ENCODE data around the gene KANTR. TPM values are rescaled to one million over a fixed set of nuclear protein-coding genes. Genes with fewer than 3 reads are reported as not detected.

Gene KANTR
- total and polyA plus RNA-seq, 9 of the 15 experiments (the other 6 are each of a cell fraction or from before 2014, with no cell fraction given) = 1.0 to 5.7 (median 3.4) TPM

- TF ChIP-seq HINFP (tag; conservative IDR thresholded peaks at IDR 0.05; ENCODE audit: low read depth) (no peak), ERF (CRISPR knock-in tag; IDR thresholded peaks at IDR 0.05) (no peak), ZBED1 (IDR thresholded peaks at IDR 0.05) (no peak), RBM14 (IDR thresholded peaks at IDR 0.05; ENCODE audit: borderline replicate concordance, insufficient read depth, low read depth, low read length) (no peak), NONO (IDR thresholded peaks at IDR 0.05; ENCODE audit: low read depth in 2 of 2, low read length in 1 of 2) (no peak), ZBTB11 (CRISPR knock-in tag; IDR thresholded peaks at IDR 0.05) (no peak), CREBBP (IDR thresholded peaks at IDR 0.05; ENCODE audit: low read depth, low read length) (no peak), PRDM10 (IDR thresholded peaks at IDR 0.05; ENCODE audit: partially characterized antibody) (no peak), FUS (optimal IDR thresholded peaks at IDR 0.05; ENCODE audit: low read depth, low read length) (no peak), SREBF1 (IDR thresholded peaks at IDR 0.05; ENCODE audit: borderline replicate concordance, low read depth, low read length) (no peak), ZNF551 (CRISPR knock-in tag; IDR thresholded peaks at IDR 0.05) (no peak), CBFA2T3 (IDR thresholded peaks at IDR 0.05) (peak; percentile 35; the same call in 1 of the 2 replicates), SAFB2 (IDR thresholded peaks at IDR 0.05; ENCODE audit: borderline replicate concordance, low read depth, low read length, severe bottlenecking) (no peak), IRF1 (CRISPR knock-in tag; IDR thresholded peaks at IDR 0.05; ENCODE audit: borderline replicate concordance) (no peak), NR4A1 (CRISPR knock-in tag; IDR thresholded peaks at IDR 0.05) (no peak), NR4A1 (tag; IDR thresholded peaks at IDR 0.05) (no peak)
Measured at GRCh38 chrX:53075011-53075410, 18.9 kb upstream of the KANTR start (continued).

Measured in K562 (cell line).